GM12892 (cell line): Measurements from ENCODE around the gene NFIL3.

Source experiments
- POLR2A ChIP-seq: IDR thresholded peaks from 2 replicates; pipeline ENCODE4 v1.6.1; 2011; ENCODE audit warnings: low read depth, low read length, control low read depth
- POLR2AphosphoS5 ChIP-seq: IDR thresholded peaks from 2 replicates; pipeline ENCODE4 v1.6.1; 2011; ENCODE audit warnings: low read depth, low read length, control low read depth

DNA sequence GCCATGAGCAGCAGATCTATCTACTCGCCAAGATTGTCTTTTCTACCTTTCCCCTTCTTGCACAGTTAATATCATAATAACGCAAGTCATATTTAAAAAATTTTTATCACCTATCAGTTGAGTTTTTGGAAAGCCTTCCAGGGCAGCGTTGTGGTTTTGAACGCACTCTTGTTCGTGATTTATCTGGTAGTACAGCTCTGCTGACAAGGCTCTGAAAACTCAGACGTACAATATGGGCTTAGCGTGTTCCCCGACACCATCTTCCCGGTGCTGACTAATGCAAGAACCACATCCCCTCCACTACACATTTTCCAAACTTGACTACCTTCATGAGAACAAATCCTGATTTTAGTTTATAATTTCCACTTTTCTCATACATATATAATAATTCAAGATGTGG, 1.6 kb upstream of the NFIL3 start:
- TF ChIP-seq POLR2A (no peak), POLR2AphosphoS5 (no peak)
